Inferior parietal cortex (tissue), 1 donor: ENCODE results near the gene AARSD1.
"Not testable (repeated sequence)": the region's sequence is repeated elsewhere in the genome, so short reads cannot be mapped to it uniquely, and the experiment has no call there.

Source experiments
- DNase-seq: peaks from one replicate; pipeline ENCODE4 v3.0.0-alpha.2; 2016; ENCODE audit errors: extremely low spot score

Gene AARSD1, protein sequence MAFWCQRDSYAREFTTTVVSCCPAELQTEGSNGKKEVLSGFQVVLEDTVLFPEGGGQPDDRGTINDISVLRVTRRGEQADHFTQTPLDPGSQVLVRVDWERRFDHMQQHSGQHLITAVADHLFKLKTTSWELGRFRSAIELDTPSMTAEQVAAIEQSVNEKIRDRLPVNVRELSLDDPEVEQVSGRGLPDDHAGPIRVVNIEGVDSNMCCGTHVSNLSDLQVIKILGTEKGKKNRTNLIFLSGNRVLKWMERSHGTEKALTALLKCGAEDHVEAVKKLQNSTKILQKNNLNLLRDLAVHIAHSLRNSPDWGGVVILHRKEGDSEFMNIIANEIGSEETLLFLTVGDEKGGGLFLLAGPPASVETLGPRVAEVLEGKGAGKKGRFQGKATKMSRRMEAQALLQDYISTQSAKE

GRCh38 chr17:42964161-42964932, at the start of gene AARSD1:
Gene AARSD1 (minus strand): TSS chr17:42964454. CDS start chr17:42964440, 14 bp downstream.
- DNase-seq, result peak; percentile 96

DNA sequence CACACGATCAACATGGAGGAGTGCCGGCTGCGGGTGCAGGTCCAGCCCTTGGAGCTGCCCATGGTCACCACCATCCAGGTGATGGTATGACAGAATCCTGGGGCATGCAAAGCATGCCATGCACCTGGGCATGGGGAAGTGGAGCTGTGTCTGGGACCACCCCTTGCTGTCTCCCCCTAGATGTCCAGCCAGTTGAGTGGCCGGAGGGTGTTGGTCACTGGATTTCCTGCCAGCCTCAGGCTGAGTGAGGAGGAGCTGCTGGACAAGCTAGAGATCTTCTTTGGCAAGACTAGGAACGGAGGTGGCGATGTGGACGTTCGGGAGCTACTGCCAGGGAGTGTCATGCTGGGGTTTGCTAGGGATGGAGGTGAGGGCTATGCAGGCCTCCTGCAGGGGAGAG, 49.0 kb upstream of the AARSD1 start:
- no peak for DNase-seq

GRCh38 chr17:43011728-43012472, 47.6 kb upstream of the AARSD1 start:
- DNase-seq, result no peak

- no peak for DNase-seq
These were observed 46.5 kb upstream of the AARSD1 start for GRCh38 chr17:43010667-43011308.

DNA sequence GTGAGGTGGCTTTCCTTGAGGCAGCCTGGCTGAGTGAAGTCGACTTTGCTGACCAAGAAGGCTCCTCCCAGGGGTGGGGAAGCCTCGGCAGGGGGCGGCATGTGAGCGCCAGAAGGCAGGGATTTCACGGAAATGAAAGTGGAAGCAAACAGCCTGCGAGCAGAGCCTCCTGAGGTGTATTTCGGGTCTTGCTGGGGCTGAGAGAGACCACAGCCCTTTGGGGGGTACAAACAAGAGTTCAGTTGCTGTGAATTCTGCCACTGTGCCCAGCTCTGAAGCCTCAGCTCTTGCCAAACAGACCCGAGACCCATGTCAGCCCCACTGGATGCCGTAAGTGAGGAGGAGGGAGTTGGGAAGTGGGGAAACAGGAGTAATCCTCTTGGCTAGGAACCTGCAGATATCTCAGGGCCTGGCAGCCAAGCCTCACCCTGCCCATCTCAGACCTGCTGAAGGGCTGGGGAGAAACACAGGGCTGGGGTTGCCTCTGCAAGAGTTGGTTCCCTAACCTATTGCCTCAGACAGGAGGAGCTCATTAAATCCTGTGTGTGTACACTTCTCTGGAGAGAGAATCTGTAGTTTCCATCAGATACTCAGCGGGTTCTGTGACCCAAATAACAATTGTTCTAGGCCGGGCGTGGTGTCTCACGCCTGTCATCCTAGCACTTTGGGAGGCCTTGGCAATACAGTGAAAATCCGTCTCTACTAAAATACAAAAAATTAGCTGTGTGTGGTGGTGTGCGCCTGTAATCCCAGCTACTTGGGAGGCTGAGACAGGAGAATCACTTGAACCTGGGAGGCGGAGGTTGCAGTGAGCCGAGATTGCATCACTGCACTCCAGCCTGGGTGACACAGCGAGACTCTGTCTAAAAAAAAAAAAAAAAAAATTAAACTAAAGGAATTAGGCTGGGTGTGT, 42.6 kb upstream of the AARSD1 start, which contains the start of gene IFI35:
IFI35 (plus strand) TSS at position 146 of the 913 bp plus-strand sequence; CDS start at position 310, 164 bp downstream.
- peak; percentile 68 for DNase-seq

- no peak for DNase-seq
These were observed 39.4 kb upstream of the AARSD1 start for GRCh38 chr17:43003542-43004172.

GRCh38 chr17:43000894-43001293, 36.6 kb upstream of the AARSD1 start:
- DNase-seq, result not testable (repeated sequence)

- DNase-seq, result no peak
These were observed 34.8 kb upstream of the AARSD1 start for GRCh38 chr17:42999003-42999525.

DNA sequence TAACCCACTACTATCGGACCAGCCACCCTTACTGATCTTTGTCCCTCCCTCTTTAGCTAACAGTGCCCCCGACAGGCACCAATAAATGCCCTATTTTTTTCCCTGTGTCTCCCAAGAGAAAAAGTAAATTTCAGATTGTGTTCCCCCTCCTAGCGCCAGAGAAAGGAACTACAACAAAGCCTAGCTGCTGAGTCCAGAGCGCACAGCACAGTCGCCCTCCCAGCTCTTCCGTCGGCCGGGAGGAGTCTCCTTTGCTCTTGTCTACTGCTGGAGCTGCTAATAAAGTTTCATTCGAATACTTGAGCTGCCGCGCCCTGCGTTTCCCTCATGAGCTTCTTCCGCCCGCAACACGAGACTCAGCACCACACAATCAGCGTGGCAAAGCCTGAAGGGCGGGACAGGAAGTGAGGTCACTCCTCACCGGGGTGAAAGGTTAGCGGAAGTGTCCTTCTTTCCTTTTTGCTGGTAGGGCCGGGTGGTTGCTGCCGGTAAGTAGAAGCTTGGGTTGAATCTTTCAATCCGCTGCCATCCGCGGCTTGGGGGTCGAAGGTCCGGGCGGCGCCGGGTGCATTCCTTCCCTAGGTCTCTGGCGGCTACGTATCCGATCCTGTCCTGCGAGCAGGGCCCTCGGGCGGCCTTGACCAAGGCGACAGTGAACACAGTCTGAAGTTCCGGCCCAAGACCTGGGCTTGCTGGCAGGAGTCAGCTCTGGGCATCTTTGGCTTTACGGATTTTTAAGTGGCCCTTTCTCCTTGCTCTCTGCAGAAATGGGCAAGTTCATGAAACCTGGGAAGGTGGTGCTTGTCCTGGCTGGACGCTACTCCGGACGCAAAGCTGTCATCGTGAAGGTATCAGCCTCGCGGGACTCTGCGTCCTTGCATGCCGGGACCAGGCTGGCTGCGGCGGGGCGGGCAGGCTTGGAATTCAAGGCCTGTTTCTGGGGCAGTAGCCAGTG, 34.0 kb upstream of the AARSD1 start, which contains the start of gene RPL27:
RPL27 (plus strand) TSS at position 436 of the 955 bp plus-strand sequence; CDS start at position 768, 332 bp downstream.
- DNase-seq, result peak; percentile 100

DNA sequence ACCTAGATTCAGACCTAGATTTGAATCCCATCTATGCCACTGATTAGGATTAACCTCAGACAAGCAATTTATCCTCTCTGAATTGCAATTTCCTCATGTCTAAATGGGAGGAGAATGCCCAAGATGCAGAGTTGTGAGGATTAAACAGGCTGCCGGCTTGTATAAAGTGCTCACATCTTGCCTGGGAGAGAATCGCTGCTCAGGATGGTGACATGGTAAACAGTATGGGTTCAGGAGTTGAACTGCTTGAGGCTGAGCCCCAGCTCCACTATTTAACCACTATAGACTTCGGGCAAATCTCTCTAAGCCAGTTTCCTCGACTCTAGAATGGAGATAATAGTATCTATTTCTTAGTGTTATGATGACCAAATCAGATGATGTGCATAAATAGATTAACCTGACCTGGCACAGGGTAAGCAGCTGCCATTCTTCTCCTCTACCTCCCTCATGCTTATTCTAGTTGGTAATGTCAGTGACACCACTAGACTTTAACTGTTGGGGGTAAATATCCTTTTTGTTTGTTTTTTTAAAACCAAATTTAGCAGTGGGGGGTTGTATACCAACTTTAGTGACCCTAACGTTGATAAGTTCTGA, 33.2 kb upstream of the AARSD1 start:
- DNase-seq, result no peak

- not testable (repeated sequence) for DNase-seq
These were observed 29.7 kb upstream of the AARSD1 start for GRCh38 chr17:42993913-42994312.

GRCh38 chr17:42992872-42993271, 28.6 kb upstream of the AARSD1 start:
- no peak for DNase-seq

- no peak for DNase-seq
These were observed 27.2 kb upstream of the AARSD1 start for GRCh38 chr17:42991471-42991870.

DNA sequence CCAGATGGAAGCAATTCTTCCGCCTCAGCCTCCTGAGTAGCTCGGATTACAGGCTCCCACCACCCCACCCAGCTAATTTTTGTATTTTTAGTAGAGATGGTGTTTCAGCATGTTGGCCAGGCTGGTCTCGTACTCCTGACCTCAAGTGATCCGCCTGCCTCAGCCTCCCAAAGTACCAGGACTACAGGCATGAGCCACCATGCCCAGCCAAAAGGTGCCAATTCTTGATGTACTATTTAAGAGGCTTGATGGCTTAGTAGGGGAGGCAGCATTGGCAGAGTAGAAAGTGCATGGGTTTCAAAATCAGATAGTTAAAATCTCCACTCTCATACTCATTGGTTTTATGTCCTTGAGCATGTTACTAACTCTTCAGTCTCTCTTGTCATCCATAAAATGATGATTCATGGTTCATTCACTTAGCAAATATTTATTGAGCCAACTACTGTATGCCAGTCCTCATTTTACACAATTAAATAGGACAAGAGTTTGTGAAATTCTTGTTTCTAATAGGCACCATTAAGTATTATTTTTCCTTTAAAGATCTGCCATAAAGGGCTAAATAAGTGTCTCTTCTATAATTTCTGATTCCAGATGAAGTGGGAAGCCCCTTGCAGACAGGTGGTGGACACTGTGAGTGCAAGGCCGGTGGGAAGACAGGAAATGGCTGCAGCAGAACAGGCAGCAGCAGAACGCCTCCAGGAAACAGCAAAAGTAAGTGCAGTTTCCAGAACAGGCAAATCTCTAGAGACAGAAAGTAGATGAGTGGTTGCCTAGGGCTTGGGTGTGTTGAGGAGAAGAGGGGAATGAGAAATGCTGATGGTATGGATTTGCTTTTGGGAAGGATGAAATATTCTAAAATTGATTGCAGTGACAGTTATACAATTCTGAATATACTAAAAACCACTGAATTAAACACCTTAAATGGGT, 25.7 kb upstream of the AARSD1 start:
- no peak for DNase-seq

GRCh38 chr17:42989141-42989540, 24.9 kb upstream of the AARSD1 start:
- DNase-seq, result peak; percentile 30

DNA sequence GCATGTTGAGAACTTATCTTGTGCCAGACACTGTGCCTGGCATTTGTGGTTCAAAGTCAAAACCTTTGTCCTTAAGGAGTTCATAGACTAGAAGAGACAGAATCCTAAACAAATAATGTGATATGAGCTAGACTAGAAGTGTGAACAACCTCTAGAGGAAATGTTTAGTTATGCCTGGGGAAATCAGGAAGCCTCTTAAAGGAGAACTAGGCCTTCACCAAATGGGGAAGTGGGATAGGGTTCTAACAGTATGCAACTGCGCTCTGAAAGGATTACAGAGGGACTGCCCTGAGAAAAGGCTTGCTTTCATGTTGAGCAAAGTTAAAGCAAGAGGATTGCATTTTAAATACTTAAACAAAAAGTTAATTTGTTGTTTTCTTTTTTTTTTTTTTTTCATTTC, 21.0 kb upstream of the AARSD1 start:
- DNase-seq, result no peak

- no peak for DNase-seq
These were observed 18.0 kb upstream of the AARSD1 start for GRCh38 chr17:42982266-42982665.
